GM18520 (cell line): ENCODE measurements around the gene UTS2.

Experiments used
- ATAC-seq: cut with Tn5 transposase; IDR thresholded peaks from one replicate; pipeline ENCODE4 v1.9.1; 2021; ENCODE audit not compliant: unreplicated experiment

UTS2 gene, protein sequence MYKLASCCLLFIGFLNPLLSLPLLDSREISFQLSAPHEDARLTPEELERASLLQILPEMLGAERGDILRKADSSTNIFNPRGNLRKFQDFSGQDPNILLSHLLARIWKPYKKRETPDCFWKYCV

DNA sequence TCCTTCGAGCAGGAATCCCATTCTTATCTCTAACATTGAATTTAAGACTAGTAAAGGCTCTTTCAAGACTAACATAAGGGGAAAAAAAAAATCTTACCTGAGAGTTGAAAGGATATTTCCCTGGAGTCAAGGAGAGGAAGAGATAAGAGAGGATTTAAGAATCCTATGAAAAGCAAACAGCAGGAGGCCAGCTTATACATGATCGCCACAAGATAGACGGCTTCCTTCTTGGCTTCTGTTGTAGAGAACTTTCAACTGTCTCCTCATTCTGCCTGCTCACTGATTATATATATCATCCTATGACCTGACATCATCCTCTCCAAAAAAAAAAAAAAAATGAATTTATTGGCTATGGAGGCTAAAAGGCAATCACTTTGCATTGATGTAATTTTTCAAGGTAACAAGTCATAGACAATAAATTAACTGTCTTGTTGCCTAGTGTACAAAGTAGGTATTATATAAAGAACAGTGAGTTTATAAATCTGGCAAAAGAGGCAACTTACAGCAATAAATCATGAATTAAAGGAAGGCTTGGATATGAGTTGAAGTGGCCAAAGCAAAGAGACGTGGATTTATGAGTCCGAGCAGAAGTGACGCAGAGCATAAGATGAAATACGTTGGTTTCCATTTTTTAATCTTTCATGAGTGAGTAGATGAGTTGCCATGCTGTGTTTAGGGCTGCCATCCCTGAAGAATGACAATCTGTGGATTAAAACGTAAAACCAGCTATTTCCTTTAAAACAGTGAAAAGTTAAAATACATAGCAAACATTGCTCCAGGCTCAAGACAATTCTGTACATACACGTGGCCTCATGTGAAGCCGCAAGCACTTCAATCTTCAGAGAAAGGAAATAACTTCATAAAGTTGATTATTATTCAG is at the start of gene UTS2:
UTS2 (minus strand) TSS at position 262 of the 880 bp plus-strand sequence; CDS start at position 200, 62 bp downstream.
- ATAC-seq = no peak

DNA sequence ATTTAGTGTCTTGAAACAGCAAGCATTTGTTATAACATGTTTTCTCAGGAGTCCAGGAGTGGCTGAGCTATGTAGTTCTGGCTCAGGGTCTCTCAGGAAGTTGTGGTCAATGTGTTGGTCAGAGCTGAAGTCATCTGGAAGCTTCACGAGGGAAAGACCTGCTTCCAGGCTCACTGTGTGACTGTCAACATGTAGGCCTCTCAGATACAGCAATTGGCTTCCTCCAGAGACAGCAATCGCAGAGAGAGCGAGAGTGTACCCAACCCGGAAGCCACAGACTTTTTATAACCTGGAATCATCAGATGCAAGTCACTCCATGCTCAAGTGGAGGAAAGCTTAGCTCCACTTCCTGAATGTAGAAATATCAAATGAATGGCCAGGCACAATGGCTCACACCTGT is 46.9 kb upstream of the UTS2 start:
- no peak for ATAC-seq

DNA sequence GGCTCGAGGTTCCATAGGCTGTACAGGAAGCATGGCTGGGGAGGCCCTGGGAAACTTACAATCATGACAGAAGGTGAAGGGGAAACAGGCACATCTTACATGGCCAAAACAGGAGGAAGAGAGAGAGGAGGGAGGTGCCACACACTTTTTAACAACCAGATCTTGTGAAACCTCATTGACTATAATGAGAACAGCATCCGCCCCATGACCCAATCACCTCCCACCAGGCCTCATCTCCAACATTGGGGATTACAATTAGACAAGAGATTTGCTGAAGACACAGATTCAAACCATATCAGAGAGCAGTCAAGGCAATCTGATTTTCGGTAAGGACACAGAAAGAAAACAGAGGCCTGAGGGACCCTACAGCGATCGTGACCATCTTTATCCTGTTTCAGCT is 46.1 kb upstream of the UTS2 start:
- no peak for ATAC-seq

DNA sequence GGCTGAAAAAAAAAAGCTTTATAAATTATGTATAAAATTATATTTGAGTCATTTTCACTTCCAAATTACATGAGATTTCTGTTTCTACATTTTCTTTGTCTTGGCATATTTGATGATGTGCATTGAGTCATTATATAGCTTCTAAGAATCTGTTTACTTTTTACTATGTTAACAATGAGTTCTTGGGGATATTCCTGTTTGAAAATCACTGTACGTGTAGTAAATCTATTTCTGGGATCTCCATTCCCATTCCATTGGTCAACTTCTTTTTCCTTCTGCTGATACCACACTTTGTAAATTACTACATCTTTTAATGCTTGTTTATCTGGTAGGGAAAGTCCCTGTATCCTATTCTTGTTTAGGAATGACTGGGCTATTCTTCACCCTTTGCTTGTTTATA is 44.1 kb upstream of the UTS2 start:
- no peak for ATAC-seq

DNA sequence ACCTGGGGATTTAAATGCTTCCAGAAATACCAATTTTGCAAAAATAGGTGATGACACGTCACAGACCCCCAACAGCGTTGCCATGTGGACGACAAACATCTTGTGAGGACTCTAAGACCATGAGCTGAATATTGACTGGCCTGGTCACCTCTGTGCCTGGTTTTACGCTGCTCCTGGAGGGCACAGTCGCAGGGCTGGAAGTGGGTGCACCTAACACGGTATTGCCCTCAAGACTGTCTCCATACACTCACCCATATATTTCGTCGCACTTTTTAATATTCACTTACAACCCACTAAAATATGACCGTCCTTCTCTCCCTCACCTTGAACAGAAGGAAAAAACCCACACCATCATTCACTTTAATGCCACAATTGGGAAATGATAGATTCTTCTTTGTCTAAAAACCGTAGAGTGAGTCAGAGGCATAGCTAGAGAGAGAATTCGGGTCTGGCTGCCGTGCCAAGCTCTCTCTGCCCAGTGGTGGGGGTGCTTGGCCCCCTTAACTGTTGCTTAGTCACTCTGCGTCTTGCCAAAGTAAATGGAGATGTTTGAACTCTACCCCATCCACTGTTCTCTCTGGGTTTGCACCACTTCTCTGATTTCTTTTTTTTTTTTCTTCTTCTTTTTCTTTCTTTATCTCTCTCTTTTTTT is 40.8 kb upstream of the UTS2 start:
- ATAC-seq = no peak

DNA sequence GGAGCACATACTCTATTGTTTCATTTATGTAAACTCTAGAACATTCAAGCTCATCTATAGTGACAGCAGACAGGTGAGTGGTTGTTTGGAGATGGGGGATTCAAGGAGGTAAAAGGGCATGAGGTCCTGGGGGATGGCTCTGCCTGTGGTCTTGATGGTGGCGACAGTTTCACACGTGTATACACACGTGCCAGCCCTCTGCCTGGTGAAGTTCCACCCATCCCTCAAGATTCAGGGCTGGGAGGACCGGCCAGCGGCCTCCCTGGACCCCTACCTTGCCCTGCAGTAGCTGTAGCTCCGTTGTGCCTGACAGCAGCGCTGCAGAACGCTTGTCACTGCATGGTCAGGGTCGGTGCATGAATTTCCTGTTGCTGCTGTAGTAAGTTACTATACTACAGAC is 38.9 kb upstream of the UTS2 start:
- no peak for ATAC-seq

DNA sequence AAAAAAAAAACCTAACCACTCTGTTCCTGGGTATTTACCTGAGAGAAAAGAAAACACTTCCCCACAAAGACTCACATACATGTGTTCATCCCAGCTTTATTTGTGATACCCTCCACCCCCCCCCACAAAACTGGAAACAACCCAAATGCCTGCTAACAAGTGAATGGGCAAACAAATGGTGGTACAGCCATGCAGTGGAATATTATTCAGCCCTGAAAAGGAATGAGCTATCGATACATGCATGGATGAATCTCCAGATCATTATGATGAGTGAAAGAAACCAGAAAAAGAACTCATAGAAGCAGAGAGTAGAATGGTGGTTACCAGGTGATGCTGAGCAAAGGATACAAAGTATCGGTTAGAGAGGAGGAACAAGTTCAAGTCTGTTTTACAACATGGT is 38.0 kb upstream of the UTS2 start:
- no peak for ATAC-seq

DNA sequence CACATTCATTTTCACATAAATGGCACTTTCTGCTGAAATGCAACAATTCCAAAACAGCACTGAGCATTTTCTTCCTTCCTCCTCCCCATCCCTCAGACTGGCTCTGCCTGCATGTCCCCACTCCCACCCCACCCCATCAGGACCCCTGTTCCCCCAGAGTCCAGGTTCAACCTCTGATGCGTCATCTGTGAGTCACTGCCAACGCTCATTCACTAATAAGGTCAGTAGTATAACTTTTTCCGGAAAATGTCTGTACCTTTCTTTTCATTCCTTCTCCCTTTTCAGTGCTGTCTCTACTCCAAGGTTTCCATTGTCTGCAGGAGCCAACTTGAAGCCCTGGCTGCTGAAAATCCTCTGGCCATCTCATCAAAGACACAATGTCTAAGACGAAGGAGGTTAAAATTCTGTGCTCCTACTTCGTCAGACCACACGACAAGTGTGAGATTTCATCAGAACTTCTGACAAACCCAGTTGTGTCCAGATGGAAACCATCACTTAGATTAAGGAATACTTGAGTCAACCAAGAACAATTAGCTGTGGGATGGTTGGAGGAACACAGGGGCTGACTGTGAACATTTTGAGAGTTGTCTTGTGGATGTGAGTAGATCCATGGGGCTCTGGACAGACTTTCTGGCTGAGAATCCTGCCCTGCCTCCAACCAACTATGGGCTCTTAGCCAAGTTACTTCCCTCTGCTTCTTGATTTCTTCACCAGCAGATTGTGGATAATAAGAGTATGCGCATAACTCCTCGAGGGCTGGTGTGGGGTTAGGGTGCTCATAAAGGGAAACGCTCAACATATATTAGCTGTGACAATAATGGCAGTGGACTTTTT is 35.6 kb upstream of the UTS2 start:
- ATAC-seq = no peak

DNA sequence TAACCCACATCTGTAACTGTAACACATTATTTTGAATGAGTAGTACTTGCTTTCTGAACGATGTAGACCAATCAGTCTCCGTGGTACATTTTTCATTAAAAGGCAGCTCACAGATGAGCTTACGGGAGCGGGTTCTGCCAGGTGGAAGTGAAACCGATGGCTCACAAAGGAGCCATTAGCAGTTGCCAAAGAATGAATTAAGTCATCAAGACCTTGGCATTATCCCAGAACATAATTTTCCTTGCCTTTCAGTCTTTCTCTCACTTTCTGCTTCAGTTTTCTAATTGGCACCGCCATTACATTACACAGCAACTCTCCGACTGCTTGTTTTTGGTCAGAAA is 33.5 kb upstream of the UTS2 start:
- ATAC-seq = no peak

DNA sequence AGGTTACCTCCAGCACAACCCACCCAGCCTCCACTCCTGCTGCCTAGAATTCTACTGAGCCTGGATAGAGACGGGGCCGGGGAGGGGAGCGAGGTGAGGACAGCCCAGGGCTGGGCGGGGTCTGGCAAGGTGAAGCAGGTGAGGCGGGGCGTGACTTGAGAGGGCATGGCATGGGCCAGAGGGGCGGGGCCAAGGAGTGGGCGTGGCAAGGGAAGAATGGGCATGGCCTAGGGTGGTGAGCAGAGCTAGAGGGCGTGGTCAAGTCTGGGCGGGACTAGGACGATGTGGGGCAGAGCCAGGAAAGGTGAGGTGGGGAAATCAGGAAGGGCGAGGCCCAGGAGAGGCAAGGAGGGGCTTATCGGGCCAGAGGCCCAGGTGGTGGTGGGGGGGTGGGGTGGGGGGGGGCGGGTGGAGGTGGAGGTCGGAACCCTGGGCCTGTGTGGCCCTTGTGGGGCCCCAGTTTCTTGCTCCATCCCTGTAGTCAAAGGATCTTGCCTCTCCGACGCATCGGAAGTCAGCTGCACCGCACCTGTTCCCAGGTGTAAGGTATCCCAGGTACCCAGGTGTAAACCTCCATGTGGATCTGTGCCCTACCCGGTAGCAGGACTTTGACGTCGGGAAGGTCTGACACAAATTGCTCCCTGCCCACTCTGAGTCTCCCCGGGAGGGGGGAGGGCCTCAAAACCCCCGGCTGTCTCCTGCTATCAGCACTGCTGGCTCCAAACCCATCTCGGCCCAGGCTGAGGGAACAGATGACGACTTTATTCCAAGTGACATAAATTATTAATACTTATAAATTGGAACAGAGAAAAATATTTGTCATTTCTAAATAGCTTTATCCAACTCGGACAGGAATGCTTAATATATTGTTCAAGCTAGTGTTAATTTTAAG is 32.9 kb upstream of the UTS2 start:
- no peak for ATAC-seq

DNA sequence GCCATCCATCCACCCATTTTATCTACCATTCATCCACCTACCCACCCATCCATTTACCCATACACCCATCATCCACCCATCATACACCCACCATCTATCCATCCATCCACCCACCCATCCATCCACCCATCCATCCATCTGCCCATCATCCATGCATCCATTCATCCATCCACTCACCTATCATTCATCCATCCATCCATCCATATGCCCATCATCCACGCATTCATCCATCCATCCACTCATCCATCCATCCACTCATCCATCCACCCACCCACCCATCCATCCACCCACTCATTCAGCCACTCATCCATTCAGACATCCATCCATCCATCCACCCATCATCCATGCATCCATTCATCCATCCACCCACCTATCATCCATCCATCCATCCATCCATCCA is 31.9 kb upstream of the UTS2 start:
- no peak for ATAC-seq

DNA sequence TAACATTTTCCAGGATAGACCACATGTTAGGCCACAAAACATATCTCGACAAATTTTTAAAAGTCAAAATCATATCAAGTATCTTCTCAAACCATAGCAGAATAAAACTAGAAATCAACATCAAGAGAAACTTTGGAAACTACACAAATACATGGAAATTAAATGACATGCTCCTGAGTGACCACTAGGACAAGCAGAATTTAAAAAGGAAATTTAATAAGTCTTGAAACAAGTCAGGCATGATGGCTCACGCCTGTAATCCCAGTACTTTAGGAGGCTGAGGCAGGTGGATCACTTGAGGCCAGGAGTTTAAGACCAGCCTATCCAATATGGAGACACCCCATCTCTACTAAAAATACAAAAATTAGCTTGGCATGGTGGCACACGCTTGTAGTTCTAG is 26.4 kb upstream of the UTS2 start:
- no peak for ATAC-seq

DNA sequence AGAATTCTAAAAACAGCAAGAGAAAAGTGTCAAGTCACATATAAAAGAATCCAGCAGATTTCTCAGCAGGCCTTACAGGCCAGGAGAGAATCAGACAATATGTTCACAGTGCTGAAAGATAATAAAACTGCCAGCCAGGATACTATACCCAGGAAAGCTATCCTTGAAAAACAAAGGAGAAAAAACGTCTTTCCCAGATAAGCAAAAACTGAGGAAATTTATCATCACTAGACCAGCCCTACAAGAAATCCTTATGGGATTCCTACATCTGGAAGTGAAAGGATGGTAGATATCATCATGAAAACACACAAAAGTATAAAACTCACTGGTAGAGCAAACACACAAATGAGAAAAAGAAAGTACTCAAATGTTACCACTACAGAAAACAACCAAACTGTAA is 25.2 kb upstream of the UTS2 start:
- ATAC-seq = no peak

DNA sequence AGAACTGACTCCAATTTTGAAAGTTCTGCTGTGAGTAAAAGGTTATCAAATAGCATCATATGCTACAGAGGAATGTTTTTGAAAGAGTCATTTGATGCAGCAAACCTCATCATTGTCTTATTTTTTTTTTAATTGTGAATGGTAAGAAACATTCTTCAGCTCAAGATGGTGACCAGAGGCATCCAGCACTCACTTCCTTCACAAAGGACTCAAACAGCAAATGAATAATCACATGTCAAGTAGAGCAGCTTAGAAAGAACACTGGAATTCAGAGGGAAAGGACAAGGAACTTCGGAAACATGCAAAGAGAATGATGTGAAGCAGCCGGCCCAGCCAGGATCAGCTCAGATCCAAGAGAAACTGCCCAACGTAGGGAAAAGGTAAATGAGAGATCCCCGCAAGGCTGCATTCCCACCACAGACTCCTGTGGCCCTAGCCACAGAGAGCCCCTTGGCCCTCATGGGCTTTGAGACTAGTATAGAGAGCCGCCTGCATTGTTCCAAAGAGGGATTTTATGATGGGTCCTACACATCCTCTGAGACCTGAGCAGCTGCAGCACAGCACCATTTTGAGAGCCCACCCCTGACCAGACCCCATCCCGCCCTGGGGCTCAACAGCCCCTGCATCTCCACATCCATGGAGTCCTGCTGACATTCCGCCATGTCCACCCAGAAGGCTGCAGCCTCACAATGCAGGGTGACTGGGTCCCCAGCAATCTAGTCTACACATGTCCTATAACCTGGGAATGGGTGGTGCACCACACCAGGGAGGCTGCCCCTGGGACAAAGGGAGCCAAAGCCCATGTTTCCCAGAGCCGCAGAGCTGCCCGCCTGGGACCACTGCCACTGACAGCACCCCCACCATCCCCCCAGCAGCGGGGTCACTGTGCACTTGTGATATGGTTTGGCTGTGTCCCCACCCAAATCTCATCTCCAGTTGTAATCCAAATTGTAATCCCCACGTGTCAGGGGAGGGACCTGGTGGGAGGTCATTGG is 21.2 kb upstream of the UTS2 start:
- no peak for ATAC-seq

DNA sequence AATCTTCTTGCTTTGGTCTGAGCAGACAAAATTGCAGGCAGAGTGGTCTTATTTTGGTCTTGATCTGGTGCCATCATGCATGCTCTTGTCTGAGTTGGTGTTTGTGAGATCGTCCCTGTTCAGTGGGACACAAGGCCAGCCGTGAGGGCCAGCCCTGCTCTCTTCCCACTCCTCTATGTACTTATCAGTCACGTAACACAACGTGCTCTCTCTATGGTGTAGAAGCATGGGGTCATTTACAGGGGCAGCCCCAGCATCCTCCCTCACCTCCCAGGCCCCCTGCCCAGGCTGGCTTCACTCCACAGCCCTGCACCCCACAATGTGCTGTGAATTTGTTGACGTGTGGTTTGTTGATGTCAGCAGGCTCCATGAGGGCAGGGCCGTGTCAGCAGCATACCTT is 18.3 kb upstream of the UTS2 start:
- no peak for ATAC-seq

DNA sequence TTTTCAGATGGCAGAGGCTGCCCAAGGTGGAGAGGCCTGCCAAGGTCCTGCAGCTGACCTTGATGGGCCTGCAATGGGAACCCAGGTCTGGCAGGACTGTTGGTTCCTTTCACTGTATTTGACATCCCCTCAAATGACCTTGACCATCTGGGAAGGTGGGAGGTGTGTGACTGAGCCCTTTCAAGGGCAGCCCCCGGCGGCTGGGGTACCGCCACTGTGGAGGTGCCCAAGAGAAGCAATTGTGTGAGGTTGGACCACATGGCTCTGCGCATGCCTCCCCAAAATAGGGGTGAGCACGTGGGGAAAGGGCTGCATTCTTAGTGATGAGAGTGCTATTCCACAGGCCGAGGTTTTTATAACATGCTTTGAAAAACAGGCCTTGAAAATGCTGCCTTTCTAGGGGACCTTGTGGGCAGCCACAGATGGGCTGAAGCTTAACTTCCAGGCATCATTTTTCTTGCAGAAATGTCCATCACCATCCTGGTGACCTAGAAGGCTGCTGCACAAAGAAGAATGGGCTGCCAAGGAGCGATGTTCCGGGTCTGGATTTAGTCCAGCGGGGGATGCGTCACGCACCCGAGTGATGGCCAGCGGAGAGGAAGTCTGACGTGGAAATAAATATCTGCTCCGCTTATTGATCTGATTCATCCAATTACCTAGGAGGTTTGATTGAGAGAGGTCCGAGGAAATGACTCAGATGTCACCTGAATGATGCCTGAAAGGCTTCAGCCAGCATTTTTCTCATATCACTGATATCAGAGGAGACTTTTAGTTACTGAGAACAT is 16.5 kb upstream of the UTS2 start:
- no peak for ATAC-seq

DNA sequence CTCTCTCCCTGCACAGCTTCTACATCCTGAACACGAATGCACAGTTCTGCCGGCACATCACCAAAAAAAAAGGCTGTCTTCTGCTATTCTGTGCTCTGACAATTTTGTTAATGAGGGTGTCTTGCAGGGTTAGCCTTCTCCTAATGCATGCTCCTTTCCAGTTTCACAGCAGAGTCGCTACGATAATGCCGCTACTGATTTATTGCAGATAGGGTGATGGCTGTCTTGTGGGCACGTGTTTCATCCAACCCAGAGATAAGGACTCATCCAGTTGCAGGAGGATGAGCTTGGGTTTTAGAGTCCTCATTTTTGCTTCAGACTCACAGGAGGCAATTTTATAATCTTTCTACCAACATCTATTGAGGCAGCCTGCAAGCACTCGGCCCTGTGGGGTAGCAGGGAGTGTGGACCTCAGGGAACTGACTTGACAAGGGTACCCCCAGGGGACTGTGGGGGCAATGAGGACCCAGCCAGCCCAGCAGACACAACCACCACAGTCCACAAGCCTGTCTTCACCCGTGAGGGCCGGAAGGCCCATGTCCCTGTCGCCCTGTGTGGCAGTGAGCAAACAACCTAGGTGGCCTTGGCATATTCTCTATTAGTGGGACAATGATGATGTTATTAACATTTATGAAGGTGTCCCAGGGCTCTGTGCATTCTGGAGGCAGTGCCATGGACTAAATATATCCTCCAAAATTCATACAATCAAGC is 15.4 kb upstream of the UTS2 start:
- no peak for ATAC-seq

DNA sequence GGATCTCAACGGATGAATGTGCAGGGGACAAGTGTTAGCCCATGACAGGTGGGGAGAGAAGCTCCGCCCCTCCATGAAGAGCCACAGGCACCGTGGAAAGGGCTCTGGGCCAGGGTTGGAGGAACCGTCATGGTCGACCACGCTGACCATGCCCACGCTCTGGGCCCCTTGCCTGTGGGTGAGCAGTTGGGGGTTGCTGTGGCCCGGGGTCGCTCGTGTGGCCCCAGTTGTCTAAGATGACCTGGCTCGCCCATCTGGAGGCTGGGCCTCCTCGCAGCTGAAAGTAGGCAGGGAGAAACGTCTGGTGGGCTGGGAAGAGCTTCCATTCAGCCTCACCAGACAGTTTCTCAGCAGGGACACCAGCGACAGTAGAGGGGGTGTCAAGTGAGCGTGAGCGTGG is 13.1 kb upstream of the UTS2 start:
- ATAC-seq = no peak
